ENCODE data around the gene PRSS2. TPM values are rescaled to one million over a fixed set of nuclear protein-coding genes. Genes with fewer than 3 reads are reported as not detected.

The PRSS2 gene
- total RNA-seq, 2 experiments from 2014 or later: not detected

DNA sequence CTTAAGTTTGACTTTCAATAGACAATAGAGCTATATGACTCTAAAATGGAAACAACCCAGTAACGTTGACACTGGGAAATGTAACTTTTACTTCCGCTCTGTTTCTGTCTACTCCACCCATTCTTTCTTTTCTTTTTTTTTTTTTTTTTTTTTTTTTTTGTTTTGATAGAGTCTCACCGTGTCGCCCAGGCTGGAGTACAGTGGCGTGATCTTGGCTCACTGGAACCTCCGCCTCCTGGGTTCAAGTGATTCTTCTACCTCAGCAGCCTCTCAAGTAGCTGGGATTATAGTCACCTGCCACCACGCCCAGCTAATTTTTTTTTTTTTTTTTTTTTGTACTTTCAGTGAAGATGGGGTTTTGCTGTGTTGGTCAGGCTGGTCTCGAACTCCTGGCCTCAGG, 13.9 kb downstream of the PRSS2 start:
- Mint-ChIP-seq H3K4me3 (peak overlapping the region; percentile 100), H3K27ac (peak overlapping the region; percentile 85), H3K9me3 (no peaks in the 10 kb centered on the region), H3K27me3 (no peaks in the 10 kb centered on the region), H3K4me1 (ENCODE audit: low read depth) (peaks cover 6% of the 10 kb centered on the region), H3K36me3 (ENCODE audit: low read depth) (peaks cover 29% of the 10 kb centered on the region)
- ChIA-PET CTCF (interaction anchor here (1.0 to 4.5 kb wide), 3 partner anchors 23 to 153 kb away, joined by 4 to 76 read pairs (median 54); no protein-coding TSS in a partner anchor), POLR2A (interaction anchor here (20.9 kb wide), 1 partner anchor 22 kb away, joined by 1391 read pairs; no protein-coding TSS in a partner anchor)
- intact Hi-C loops (cut with micrococcal nuclease): loop anchor here (5.0 kb wide), 1 partner anchor 152 kb away; no protein-coding TSS in a partner anchor
- TF ChIP-seq, protein P1, sequence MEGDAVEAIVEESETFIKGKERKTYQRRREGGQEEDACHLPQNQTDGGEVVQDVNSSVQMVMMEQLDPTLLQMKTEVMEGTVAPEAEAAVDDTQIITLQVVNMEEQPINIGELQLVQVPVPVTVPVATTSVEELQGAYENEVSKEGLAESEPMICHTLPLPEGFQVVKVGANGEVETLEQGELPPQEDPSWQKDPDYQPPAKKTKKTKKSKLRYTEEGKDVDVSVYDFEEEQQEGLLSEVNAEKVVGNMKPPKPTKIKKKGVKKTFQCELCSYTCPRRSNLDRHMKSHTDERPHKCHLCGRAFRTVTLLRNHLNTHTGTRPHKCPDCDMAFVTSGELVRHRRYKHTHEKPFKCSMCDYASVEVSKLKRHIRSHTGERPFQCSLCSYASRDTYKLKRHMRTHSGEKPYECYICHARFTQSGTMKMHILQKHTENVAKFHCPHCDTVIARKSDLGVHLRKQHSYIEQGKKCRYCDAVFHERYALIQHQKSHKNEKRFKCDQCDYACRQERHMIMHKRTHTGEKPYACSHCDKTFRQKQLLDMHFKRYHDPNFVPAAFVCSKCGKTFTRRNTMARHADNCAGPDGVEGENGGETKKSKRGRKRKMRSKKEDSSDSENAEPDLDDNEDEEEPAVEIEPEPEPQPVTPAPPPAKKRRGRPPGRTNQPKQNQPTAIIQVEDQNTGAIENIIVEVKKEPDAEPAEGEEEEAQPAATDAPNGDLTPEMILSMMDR (IDR thresholded peaks at IDR 0.05): no peak
- peak; percentile 3 for ATAC-seq
- peak; percentile 59 for DNase-seq

DNA sequence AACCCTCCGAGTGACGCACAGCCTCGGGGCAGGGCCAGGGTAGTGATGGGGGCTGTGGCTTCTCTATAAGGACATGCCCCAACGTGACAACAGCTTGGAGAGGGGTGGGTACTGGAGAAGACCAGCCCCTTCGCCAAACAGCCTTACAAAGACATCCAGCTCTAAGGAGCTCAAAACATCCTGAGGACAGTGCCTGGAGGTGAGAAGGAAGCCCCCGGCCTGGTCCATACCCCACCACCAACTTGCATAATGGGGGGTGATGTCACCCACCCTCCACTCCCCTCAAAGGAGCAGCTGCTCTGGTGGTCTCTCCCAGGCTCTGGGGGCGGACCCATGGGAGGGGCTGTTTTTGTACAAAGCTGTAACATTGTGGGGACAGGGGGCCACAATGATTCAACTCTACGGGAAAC, 15.1 kb downstream of the PRSS2 start:
- TF ChIP-seq, protein P1 (IDR thresholded peaks at IDR 0.05): no peak
- peak overlapping the region; percentile 95 for H3K27ac Mint-ChIP-seq

DNA sequence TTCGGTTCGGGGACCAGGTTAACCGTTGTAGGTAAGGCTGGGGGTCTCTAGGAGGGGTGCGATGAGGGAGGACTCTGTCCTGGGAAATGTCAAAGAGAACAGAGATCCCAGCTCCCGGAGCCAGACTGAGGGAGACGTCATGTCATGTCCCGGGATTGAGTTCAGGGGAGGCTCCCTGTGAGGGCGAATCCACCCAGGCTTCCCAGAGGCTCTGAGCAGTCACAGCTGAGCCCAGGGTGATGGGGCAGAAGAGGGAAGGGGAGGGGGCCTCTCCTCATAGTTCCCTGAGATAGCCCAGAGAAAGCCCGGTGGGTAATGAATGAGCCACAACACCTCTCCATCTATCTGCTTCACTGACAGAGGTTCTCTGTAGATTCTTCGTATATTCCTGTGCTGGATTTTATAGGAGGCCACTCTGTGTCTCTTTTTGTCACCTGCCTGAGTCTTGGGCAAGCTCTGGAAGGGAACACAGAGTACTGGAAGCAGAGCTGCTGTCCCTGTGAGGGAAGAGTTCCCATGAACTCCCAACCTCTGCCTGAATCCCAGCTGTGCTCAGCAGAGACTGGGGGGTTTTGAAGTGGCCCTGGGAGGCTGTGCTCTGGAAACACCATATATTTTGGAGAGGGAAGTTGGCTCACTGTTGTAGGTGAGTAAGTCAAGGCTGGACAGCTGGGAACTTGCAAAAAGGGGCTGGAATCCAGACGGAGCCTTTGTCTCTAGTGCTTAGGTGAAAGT, 16.4 kb downstream of the PRSS2 start:
- ATAC-seq (no peak), DNase-seq (no peak)
- H3K27me3 Mint-ChIP-seq: no peaks in the 10 kb centered on the region
- no peaks in the 10 kb centered on the region for H3K9me3 Mint-ChIP-seq
- POLR2A ChIA-PET: interaction anchor here (0.5 to 20.9 kb wide), 8 partner anchors 20 to 466 kb away, joined by 3 to 1391 read pairs (median 4); no protein-coding TSS in a partner anchor
- TF ChIP-seq, protein P1 (IDR thresholded peaks at IDR 0.05): no peak
- H3K36me3 Mint-ChIP-seq (ENCODE audit: low read depth): peaks cover 53% of the 10 kb centered on the region
- intact Hi-C loops (cut with micrococcal nuclease): no loop called here
- H3K4me1 Mint-ChIP-seq (ENCODE audit: low read depth): peaks cover 7% of the 10 kb centered on the region
- peak overlapping the region; percentile 100 for H3K4me3 Mint-ChIP-seq
- CTCF ChIA-PET: interaction anchor here (1.6 to 9.4 kb wide), 2 partner anchors 9 to 23 kb away, joined by 5 to 117 read pairs; no protein-coding TSS in a partner anchor
- H3K27ac Mint-ChIP-seq: peak overlapping the region; percentile 97

More for the DNA sequence above, 15.1 kb downstream of the PRSS2 start:
- peak; percentile 86 for DNase-seq
- ChIA-PET POLR2A (interaction anchor here (20.9 kb wide), 1 partner anchor 21 kb away, joined by 1391 read pairs; no protein-coding TSS in a partner anchor), CTCF (interaction anchor here (1.0 to 9.4 kb wide), 3 partner anchors 13 to 149 kb away, joined by 3 to 117 read pairs (median 9); no protein-coding TSS in a partner anchor)
- peak; percentile 87 for ATAC-seq
- peaks cover 6% of the 10 kb centered on the region for H3K4me1 Mint-ChIP-seq (ENCODE audit: low read depth)
- no peaks in the 10 kb centered on the region for H3K9me3 Mint-ChIP-seq
- peaks cover 41% of the 10 kb centered on the region for H3K36me3 Mint-ChIP-seq (ENCODE audit: low read depth)
- intact Hi-C loops (cut with micrococcal nuclease): no loop called here
- peak overlapping the region; percentile 100 for H3K4me3 Mint-ChIP-seq
- H3K27me3 Mint-ChIP-seq: no peaks in the 10 kb centered on the region

GRCh38 chr7:142787783-142788182, 17.0 kb downstream of the PRSS2 start:
- H3K9me3 Mint-ChIP-seq: no peaks in the 10 kb centered on the region
- no peak for ATAC-seq
- H3K4me1 Mint-ChIP-seq (ENCODE audit: low read depth): peaks cover 13% of the 10 kb centered on the region
- ChIA-PET CTCF (interaction anchor here (1.4 to 9.4 kb wide), 4 partner anchors 9 to 469 kb away, joined by 3 to 117 read pairs (median 12); no protein-coding TSS in a partner anchor), POLR2A (interaction anchor here (0.5 to 20.9 kb wide), 7 partner anchors 19 to 467 kb away, joined by 3 to 1391 read pairs (median 4); no protein-coding TSS in a partner anchor)
- peak overlapping the region; percentile 97 for H3K27ac Mint-ChIP-seq
- peak overlapping the region; percentile 100 for H3K4me3 Mint-ChIP-seq
- no peaks in the 10 kb centered on the region for H3K27me3 Mint-ChIP-seq
- peaks cover 59% of the 10 kb centered on the region for H3K36me3 Mint-ChIP-seq (ENCODE audit: low read depth)
- TF ChIP-seq, protein P1 (IDR thresholded peaks at IDR 0.05): no peak
- DNase-seq: peak; percentile 2
- intact Hi-C loops (cut with micrococcal nuclease): no loop called here
